K562 (cell line): ENCODE results near the gene STK24.

Experiments used
- MEF2A ChIP-seq: IDR thresholded peaks from 2 replicates; pipeline ENCODE4 v1.6.1; 2011; ENCODE audit warnings: low read depth, mild to moderate bottlenecking, low read length, moderate library complexity; ENCODE audit not compliant: control insufficient read depth
- PHB ChIP-seq: fragments of 250-450 bp; sonication (Bioruptor Pico); IDR thresholded peaks from 2 replicates; pipeline ENCODE4 v1.5.0; 2021

DNA sequence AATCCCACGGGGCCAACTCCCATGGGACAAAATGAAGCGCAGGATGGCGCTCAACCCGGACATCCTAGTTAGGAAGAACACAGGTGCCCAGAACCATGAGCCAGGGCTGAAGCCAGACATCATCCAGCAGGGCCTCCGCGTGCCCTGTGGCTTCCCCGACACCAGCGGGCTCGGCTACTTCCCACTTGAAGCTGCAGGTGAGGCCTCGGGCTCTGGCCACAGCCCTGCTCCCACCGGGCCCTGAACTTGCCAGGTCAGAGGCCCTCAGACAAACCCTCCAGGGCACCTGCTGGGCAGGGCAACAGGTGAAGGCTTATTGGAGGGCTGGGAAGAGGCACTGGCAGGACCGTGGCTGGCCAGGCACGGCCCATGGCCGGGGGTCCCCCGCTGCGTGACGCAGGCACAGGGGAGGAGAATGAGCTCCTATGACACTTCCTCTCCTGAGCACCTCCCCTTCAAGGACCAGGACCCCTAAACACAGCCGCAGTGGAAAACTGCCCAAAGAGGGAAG lies 117.7 kb downstream of the STK24 start:
- TF ChIP-seq PHB (CRISPR knock-in tag) (no peak), MEF2A (no peak)
